DMS79 (cell line): ENCODE measurements around the gene TUT1.
"Not testable (repeated sequence)": the region's sequence is repeated elsewhere in the genome, so short reads cannot be mapped to it uniquely, and the experiment has no call there.

ENCODE experiments used
- DNase-seq: peaks from one replicate; lab custom pipeline; 2025; lab: John Stamatoyannopoulos, UW

Gene TUT1

DNA sequence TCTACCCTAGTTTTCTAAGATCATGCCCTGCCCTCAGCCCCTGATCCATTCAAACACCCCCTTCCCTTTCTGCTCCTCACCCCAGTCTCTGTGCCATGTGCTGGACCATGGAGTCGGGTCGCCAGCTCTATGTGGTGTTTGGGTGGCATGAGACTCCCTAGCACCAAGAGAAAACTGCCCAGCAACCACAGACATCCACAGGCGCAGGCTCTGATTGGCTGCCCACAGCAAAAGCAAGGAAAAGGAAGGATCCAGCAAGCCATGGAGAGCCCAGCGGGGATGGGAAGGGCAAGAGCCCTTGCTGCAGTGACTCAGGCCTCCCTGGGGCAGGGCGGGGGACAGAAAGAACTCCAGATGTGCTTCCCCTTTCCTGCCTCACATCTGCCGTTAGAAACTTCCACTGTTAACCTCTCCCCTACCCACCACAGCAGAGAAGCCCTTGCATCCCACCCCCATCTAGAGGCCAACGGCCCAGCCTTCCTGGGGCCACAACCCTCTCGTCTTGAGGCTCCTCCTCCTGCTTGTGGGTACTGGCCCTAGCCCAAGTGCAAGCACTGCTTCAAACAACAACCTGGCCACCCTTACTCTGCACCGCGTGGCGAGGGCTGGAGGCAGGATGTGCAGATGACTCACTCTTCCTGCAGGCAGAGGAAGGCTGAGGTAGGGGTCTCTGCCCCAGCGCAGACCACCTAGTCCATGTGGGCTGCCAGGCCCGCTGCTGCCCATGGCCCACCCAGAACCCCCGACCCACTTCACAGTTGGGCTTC lies 35.0 kb downstream of the TUT1 start:
- peak; percentile 19 for DNase-seq

DNA sequence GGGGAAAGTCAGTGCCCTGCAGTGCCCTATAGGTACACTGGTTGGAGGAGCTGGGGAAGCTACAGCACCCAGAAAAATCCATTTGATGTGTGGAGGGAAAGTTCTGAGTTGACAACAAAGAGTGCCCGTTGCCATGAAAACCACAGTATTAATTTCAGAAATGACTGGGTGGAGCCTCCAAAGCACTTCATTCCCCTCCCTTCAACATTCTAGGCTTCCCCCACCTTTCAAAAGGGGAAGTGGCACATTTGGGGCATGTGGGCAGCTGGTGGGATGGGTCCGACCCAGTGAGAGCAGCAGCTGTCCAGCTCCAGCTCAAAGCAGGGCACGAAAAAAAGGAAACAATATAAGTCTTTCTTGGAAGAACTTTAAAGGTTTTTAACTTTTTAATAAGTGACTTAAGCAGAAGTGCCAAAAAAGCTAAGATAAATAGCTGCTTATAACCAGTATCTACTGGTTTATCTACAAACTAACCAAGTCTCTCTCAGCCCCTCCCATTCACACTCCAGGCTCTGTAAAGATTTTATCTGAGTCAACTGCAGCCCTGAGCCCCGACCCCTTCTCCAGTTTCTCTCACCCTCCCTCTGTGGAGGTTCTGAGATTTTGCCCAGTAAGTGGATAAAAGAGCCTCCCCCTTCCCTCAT lies 35.7 kb downstream of the TUT1 start:
- DNase-seq = no peak

DNA sequence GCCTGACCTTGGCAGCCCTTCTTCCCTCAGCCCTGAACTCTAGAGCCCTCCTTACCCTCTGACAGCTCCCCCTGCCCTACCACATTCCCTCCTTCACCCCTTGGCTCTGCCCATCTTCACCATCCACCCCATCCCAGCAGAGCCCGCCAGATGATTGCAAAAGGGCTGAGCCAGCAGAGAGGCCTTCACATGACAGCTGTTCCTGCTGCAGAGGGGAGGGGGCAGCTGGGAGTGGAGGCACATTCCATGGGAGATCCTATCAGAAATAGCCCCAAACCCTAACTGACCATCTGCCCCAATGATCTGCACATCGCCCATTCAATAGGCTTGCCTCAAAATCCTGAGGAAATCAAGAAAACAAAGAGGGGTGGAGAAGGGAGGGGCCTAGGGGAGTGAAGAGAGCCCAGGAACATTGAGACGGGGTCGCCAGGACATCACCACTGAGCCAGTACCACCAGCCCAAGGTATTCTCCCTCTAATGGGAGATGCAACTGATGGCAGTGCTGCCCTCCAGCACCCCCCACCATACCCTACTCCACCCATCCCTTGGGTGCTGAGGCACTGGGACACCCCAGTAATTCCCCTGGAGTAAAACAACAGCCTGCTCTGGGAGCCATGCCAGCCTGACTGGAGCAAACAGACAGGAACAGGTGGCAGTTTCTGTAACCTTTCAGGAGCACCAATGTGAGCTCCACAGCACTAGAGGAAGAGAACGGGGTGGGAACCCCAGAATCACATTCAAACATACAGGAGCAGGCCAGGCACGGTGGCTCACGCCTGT lies 36.7 kb downstream of the TUT1 start:
- DNase-seq = no peak

DNA sequence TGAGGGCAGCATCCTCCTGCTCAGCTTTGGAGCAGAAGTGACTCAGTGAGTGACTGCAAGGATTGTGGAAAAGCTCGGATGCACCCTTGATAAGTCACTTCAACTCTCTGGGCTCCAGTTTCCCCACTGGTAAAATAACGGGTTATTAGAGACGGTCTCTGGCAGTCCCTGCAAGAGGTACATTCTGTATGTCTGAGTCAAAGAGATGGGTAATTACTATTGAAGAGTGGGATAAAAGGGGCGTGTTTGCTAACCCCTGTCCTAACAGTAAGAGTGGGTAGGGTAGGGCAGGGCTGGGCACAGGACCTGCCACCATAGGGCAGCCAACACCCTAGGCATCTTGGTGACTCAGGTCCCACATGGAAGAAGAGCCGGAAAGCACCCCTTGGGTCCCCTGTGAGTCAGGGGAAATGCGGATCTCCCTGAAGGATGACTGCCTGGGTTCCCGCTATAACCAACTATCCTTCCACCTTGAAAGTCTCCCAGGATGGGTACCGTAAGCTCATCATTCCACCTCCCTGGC lies 37.4 kb downstream of the TUT1 start:
- DNase-seq = no peak

DNA sequence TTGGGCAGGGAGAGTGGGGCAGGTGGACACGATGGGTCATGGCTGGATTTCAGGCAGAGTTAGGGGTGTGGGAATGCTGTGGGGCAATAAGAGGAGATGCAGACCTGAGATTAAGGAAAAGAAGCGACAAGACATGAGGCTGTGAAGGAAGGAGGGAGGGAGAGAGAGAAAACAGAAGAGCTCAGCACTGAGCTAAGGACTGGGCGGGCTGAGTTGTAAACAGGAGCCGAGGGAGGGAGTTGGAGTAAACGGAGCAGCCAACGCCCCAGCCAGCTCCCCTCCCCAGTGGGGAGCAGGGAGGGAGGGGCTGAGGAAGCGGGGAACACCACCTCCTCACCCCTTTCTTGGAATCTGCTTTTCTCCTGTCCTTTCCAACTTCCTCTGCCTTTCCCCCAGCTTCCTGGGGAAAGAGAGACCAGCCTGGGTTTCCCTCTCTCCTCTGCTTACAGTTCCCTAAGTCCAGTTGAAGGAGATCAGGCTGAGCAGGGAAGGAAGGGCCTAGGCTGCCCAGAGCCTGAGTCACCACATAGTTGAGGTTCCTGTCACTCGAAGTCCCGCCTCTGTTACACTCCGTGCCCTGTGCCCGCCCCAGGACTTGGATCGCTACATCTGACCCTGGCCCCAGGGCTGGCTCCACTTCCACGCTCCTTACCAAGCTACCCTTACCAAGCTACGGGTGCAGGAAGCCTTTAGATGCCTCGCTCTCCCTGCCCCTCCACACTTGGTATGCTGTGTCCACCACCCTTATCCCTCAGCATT lies 38.1 kb downstream of the TUT1 start:
- no peak for DNase-seq

DNA sequence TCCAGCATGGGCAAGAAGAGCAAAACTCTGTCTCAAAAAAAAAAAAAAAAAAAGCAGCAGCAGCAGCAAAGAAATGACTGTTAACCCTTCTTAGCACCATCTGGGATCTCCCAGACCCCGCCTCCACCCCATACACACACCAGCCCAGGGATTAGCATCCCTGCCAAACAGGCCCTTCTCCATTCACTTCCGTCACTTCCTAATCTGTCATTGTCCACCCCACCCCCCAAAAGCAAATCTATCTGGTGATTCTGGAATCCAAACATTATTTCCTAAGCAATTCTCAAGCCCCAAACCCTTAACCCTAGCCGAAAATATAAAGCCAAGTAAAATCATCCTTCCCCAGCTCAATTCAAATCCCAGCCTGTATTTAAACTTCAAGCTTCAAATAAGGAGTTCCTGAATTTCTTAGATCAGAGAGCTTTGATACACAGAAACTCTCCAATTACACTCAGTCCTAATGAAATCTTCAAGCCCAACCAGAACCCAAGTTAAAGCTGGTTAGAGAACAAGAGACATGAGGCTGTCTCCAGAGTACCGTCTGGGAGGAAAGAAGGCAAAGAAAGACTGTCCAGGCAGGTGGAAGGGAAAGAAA lies 38.7 kb downstream of the TUT1 start:
- DNase-seq = no peak

DNA sequence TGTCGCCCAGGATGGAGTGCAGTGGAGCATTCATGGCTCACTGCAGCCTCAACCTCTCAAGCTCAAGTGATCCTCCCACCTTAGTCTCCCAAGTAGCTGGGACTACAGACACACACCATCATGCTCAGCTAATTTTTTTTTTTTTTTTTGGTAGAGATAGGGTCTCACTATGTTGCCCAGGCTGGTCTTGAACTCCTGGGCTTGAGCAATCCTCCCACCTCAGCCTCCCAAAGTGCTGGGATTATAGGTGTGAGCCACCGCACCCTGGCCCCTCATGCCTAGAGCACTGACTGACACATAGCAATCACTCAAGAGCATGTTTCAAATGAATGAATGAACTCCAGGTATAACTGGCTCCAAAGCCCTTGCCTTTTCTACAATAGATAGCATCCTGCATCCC lies 40.8 kb downstream of the TUT1 start:
- DNase-seq = not testable (repeated sequence)

DNA sequence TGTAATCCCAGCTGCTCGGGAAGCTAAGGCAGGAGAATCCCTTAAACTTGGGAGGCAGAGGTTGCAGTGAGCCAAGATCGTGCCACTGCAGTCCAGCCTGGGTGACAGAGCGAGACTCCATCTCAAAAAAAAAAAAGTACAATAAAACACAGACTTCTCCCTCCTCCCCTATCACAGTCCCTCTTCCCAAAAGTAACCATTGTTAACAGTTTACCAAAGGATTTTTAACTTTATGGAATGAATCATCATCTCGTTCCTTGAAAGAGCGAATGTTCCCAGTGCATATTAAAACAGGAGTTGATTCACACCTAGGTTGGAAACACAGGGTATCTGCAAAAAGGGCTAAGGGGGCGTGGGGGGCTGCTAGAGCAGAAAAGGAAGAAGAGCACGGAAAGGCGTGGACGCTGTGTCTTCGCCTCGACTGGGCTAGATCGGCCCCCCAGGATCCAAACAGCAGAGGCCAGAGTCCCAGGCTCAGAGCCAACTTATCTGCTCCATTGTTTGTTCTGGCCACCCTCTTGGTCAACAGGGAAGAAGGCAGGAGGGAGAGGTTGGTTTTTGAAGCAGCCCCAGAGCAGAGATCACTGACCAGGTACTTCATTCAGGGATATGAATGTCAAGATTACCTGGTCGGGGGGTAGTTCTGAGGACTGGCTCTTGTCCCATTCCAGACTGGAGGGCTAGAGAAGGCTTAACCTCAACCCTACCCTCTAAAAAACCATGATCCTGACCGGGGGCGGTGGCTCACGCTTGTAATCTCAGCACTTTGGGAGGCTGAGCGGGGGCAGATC lies 42.6 kb downstream of the TUT1 start:
- DNase-seq = no peak

DNA sequence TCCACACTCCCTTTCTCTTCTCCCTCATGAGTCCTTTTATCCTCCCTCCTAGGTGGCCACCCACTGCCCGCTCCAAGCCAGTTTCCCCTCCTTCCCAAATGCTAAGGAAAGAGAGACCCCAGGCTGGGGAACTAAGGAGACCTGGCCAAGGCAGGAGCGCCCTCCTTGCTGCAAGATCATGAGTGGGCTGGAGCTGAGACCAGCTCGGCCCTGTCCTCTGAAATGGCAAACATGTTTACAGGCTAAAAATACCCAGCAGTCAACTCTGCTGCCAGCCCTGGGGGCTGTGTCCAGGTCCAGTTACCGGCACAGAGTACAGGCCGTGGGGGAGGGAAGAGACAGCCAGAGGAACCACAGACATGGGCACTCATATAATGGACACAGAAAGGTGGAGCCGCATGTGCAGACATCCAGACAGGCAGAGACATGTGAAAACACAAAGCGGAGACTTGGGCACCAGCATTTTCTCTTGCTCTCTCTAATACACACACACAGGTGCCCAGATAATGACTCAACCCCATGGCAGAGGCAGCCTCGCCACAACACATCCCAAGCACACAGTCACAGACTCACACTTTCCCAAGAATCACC lies 43.5 kb downstream of the TUT1 start:
- no peak for DNase-seq

DNA sequence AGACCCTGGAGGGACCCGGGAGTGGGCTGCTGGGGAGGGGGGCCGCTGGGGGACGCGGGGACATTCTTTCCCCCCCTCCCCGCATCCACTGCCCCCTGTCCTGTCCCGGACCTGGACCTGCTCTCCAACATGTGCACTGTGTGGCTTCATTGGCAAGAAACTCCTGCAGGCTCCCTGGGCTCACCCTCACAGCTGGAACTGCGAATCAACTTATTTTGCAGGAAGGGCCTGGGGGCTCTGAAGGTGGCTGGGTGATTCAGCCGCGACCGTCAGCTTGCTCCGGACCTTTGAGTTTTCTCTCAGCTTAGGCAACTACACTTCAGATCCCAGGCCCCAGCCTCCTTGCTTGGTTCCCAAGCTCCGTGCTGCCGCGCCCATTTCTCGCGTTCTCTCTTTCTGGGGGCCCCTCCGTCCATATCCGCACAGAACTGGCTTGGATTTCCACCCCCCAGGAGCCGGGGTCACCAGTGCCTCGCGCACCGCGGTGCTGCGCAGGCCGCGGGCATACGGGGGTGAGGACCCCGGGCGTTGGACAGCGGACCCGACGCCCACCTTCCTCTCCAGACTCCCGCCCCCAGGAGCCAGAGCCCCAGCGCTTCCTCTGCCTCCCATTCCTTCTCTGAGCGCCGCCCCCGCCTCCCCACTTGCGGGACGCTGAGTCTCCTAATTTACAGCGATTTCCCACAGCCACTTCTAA lies 44.2 kb downstream of the TUT1 start:
- DNase-seq = no peak

DNA sequence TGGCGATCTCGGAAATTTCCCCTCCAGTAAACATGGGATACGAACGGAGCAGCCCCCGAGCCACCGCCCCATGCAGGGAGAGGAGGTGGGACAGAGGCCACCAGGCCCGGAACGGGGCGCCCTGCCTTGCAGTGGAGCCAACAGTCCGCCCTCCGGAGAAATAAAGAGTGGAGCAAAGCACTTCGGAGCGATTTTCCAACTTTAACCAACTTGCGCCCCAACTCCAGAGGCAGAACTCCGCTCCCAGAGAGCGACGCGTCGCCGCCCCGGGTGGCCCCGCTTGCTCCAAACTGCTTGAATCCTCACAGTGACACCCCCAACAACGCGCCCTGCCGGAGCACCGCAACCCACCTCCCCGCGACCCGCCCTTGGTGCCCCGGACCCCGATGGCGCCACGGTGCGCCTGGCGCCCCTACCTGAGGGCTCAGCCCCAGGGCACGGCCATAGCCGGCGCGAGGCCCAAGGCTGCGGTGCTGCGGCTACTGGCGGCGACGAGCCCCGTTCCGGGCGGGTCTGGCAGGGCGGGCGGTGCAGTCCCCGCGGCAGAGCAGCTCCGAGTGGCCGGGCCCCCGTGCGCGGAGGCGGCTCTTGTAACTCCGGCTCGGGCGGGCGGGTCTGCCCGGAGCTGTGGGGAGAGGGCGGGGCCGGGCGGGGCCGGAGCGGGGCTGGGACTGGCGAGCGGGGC lies 44.9 kb downstream of the TUT1 start, which contains the start of gene AHNAK:
Gene AHNAK, minus strand, starts transcription at position 563 of the 685 bp plus-strand sequence. CDS start 10,708 bp downstream, outside the sequence.
- no peak for DNase-seq

DNA sequence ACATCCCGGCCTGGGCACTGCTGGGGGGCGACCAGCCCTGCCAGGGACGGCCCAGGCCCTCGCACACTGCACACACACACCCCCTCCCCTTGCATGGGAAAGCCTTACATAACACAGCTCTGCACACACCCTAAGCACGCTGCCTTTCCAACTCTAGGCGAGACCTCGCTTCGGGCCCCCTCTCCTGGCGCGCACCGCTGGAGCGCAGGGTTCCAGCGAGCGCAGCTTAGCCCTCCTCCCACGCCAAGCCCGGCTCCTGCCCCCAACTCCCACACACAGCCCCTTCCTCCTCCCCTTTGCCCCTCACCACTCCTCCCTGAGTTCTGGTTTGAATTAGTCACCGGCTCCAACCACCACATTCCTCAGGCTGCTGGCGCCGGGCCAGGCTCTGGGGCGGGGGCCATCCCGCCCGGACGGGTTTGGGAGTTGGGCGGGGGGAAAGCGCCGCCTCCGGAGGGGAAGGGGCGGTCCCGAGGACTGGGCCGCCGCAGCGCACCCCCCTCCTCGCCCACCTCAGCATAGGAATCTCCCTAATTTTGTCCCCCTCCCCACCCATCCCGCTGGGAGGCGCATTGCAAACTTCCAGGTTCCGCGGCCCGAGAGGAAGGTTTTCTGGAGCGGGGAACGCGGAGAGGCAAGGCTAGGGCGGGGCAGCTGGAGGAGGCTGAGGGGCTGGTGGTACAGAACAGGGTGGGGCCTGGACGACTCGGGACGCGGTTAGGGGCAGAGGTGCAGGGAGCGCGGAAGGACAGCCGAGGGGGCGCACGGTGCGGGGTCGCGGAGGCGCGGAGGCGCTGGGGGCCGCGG lies 45.7 kb downstream of the TUT1 start:
- DNase-seq = no peak

DNA sequence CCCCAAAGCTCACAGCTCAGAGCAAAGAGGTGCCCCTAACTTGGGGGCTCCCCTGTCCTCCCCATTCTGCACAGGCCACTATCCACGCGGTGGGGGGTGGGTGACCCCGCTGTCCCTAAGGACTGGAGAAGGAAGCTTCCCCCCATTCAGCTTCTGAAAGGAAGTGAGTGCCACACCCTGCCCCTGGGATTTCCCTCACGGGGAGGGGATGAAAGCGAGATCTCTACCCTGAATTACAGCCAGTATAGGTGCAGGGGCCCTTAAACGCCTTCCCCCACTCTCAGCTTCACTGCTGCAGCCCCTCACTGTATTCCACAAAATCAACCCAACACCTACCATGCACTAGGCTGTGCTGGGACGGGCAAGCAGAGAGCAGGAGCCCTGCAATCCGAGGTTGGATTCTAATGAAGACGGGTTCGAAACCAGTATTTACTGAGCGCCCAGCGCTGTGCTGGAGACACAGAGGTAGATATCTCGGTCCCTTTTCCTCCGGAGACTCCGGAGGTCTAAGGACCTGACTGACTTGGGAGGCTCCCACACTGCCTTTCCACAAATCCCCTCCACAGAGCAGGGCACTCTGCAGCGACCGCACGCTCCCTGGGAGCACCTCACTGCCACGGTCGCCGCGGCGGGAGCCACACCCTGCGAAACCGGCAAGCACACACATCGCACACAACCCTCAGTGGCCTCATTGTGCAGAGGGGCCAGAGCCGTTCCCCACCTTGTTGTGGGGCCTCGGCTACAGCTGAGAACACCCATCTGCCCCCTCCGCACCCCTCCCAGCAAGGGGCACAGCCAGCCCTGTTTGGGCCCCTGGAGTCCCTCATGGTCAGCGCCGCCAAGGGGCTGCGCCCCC lies 46.5 kb downstream of the TUT1 start:
- no peak for DNase-seq

DNA sequence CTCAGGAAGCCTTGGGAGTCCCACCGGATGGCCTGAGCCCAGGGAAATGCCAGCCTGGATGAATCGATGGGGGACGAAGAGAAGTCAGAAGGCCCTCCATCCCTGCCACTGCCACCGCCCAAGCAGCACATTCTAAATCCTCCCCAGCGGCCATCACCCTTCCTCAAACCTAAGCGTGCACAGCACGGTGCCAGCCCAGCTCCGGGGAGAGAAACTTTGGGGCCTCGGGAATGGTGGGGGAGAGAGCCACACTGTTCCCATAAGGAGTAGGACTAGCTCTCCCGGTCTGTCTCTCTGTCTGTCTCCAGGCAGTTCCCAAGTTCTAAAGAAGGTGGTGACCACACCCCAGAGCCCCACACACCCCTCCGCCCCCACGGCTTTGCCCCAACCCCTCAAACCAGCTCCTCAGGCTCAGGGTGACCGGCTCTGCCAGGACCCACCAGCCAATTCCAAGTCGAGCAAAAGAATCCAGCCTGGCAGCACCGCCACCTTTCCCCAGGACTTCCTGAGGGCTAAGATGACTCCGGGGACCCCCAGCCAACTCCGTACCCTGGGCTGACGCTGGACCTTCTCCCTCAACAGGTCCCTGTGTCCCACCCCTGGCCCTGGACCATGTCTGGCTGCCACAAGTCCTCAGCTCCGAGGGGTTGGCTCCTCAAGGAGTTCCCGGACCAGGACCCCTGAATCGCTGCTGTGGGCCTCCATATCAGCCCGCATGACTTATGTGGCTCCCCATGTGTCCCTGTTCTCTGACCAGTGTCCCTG lies 47.5 kb downstream of the TUT1 start:
- DNase-seq = no peak

DNA sequence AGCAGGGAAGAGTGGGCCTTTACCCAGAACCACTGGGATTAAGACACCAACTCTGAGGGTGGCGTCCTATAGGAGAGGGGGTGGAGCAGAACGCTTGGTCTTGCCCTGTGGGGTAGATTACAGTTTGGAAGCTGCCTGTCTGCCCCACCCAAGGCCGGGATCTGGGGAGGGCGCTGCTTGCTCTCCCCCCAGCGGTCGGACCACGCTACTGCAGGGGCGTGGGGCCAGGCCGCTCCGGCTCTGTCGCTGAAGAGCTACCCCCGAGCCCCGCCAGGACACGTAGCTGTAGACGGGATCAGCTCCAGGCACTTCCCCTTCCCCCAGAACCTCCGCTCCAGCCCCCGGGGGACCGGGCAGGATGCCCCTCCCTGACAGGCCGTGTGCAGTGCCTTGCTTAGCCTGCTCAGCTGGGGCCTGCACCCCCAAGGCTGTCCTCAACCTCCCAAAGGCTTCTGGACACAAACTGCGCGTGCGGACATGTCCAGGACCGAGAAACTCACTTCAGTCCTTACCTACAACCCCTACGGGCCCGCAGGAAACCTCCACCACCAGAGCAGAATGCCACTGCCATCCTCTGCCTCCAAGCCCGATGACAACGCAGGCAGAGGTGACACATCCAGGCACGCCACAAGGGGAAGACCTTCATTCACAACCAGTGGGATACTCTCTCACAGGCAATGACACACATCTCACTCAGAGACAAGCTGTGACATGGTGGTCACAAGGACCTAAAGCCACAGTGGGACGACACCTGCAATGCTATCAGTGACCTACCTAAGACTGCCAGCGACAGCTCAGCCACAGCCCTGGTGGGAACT lies 48.4 kb downstream of the TUT1 start:
- no peak for DNase-seq
